ENCODE data around the gene MYH16.
"Not testable (repeated sequence)": the region's sequence is repeated elsewhere in the genome, so short reads cannot be mapped to it uniquely, and the experiment has no call there.

MYH16 gene

DNA sequence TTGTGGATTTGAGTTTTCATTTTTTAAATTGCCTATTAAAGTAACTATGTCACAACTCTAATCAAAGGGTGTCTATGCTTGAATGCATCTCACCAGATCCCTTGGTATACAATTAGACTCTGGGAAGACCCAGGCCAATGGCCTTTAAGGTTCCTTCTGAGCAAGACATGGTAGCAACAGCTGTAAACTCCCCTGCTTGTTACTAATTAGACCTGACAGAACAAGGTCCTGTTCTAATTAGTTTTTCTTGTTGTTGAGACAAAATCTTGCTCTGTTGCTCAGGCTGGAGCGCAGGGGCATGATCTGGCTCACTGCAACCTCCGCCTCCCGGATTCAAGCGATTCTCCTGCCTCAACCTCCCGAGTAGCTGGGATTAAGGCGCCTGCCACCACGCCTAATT is 2.9 kb downstream of the MYH16 start:
- DNase-seq (ENCODE audit: low read depth) = no peak

DNA sequence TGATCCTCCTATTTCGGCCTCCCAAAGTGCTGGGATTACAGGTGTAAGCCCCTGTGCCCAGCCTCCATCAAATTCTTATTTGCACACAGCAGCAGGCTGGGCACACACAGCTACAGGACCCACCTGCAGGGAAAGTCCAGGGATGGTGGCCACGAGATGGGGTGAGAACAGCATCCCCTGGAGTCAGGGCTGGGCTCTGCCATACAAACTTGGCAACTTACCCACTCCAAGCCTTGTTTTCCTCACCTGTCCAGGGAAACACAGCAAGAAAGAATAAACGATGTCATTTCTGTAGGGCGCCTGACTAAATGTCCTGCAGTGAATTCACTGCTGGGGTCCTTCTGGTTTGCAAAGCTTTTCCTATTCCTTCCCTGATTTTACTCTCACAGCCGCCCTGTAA is 5.5 kb downstream of the MYH16 start:
- TF ChIP-seq, protein P1, sequence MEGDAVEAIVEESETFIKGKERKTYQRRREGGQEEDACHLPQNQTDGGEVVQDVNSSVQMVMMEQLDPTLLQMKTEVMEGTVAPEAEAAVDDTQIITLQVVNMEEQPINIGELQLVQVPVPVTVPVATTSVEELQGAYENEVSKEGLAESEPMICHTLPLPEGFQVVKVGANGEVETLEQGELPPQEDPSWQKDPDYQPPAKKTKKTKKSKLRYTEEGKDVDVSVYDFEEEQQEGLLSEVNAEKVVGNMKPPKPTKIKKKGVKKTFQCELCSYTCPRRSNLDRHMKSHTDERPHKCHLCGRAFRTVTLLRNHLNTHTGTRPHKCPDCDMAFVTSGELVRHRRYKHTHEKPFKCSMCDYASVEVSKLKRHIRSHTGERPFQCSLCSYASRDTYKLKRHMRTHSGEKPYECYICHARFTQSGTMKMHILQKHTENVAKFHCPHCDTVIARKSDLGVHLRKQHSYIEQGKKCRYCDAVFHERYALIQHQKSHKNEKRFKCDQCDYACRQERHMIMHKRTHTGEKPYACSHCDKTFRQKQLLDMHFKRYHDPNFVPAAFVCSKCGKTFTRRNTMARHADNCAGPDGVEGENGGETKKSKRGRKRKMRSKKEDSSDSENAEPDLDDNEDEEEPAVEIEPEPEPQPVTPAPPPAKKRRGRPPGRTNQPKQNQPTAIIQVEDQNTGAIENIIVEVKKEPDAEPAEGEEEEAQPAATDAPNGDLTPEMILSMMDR (IDR thresholded peaks at IDR 0.05; ENCODE audit: low read depth, low read length, missing control alignments) = no peak
- DNase-seq (ENCODE audit: low read depth) = no peak
- H3K4me3 ChIP-seq (ENCODE audit: low read depth, low read length) = no peak overlapping the region

More for the DNA sequence above, 2.9 kb downstream of the MYH16 start:
- H3K4me3 ChIP-seq (ENCODE audit: low read depth, low read length) = no peak overlapping the region
- TF ChIP-seq, protein P1 (IDR thresholded peaks at IDR 0.05; ENCODE audit: low read depth, low read length, missing control alignments) = no peak

DNA sequence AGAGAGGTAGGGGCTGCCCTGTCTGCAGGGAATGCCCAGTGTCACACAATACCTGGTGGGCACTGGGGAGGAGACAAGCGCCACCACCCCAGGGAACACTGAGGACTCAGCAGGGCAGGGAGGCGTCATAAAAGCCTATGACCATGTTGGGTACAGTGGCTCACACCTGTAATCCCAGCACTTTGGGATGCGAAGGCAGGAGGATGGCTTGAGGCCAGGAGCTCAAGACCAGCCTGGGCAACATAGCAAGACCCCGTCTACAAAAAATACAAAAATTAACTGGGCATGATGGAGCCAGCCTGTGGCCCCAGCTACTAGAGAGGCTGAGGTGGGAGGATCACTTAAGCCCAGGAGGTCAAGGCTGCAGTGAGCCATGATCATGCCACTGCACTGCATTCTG is 11.5 kb downstream of the MYH16 start:
- not testable (repeated sequence) for DNase-seq (ENCODE audit: low read depth); H3K4me3 ChIP-seq (ENCODE audit: low read depth, low read length)

DNA sequence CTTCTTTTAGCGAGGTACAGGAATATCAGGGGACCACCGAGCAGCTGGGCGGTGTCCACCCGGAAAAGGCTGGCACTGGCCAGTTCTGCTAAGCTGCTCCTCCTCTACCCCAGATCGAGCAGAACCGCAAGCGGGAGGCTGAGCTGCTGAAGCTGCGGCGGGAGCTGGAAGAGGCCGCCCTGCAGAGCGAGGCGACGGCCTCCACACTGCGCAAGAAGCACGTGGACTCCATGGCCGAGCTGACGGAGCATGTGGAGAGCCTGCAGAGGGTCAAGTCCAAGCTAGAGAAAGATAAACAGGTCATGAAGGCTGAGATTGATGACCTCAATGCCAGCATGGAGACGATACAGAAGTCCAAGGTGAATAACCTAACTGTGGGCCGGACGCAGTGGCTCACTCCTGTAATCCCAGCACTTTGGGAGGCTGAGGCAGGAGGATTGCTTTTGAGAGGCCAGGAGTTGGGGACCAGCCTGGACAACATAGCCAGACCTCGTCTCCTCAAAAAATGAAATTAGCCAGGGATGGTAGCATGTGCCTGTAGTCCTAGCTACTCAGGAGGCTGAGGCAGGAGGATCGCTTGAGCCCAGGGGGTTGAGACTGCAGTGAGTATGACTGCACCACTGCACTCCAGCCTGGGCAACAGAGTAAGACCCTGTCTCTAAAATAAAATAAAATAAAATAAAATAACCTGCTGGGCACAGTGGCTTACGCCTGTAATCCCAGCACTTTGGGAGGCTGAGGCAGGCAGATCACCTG is 15.3 kb downstream of the MYH16 start:
- TF ChIP-seq, protein P1 (IDR thresholded peaks at IDR 0.05; ENCODE audit: low read depth, low read length, missing control alignments) = no peak

DNA sequence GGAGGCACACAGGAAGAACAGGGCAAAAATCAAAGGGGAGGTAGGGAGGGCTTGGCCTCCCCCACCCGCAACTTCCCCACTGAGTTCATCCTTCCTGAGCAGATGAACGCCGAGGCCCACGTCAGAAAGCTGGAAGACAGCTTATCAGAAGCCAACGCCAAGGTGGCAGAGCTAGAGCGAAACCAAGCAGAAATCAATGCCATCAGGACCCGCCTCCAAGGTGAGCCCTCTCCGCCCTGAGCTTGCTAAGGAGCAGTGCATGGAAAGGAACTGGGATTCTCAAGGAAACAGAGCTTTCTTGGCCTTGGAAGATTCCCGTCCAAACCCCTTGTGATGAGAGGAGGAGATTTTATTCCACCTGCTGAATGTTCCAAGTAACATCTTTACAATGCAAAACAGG is 16.5 kb downstream of the MYH16 start:
- no peak for DNase-seq (ENCODE audit: low read depth)
- TF ChIP-seq, protein P1 (IDR thresholded peaks at IDR 0.05; ENCODE audit: low read depth, low read length, missing control alignments) = no peak
- H3K4me3 ChIP-seq (ENCODE audit: low read depth, low read length) = no peak overlapping the region

More for the DNA sequence above, 15.3 kb downstream of the MYH16 start:
- no peak overlapping the region for H3K4me3 ChIP-seq (ENCODE audit: low read depth, low read length)
- no peak for DNase-seq (ENCODE audit: low read depth)

DNA sequence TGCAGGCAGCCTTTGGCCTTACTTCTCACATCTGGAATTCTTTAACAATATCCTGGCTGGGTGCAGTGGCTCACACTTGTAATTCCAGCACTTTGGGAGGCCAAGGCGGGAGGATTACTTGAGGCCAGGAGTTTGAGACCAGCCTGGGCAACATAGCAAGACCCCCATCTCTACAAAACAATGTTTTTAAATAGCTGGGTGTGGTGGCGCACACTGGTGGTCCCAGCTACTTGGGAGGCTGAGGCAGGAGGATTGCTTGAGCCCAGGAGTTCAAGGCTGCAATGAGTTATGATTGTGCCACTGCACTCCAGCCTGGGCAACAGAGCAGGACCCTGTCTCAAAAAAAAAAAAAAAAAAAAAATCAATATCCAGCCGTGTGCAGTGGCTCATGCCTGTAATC is 17.5 kb downstream of the MYH16 start:
- not testable (repeated sequence) for DNase-seq (ENCODE audit: low read depth); H3K4me3 ChIP-seq (ENCODE audit: low read depth, low read length)

DNA sequence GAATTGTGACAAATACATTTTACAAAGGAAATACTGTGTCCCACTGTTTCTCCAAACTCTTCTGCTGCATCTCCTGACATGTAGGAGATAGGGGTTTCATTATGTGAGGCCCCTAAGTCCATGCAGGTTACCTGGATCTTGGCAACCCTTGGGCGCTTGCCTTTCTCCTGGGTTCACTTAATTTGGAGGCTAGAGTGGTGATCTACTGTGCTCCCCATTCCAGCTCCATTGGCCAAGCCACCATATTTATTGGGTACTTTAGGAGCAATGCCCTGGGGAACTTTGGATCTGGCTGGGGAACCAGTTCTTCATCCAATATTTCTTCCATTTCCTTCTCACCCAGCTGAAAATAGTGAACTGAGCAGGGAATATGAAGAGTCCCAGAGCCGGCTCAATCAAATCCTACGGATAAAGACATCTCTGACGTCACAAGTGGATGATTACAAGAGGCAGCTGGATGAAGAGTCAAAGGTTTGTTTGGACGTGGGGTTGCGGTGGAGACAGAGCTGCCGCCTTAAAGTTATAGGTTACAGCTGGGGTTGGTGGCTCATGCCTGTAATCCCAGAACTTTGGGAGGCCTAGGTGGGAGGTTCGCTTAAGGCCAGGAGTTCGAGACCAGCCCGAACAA is 18.5 kb downstream of the MYH16 start:
- no peak for DNase-seq (ENCODE audit: low read depth)
- no peak overlapping the region for H3K4me3 ChIP-seq (ENCODE audit: low read depth, low read length)
- TF ChIP-seq, protein P1 (IDR thresholded peaks at IDR 0.05; ENCODE audit: low read depth, low read length, missing control alignments) = no peak

DNA sequence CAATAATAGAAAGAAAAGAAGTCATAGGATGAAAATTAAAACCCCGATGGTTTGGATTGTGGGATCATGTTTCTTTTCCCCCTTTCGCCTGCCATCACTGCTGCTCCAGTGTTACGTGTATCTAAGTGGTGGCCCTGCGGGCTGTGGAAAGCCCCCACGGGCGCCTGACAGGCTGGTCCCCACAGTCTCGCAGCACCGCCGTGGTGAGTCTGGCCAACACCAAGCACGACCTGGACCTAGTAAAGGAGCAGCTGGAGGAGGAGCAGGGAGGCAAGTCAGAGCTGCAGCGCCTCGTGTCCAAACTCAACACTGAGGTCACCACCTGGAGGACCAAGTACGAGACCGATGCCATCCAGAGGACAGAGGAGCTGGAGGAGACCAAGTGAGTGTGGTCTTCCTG is 19.5 kb downstream of the MYH16 start:
- TF ChIP-seq, protein P1 (IDR thresholded peaks at IDR 0.05; ENCODE audit: low read depth, low read length, missing control alignments) = no peak
- no peak overlapping the region for H3K4me3 ChIP-seq (ENCODE audit: low read depth, low read length)
- DNase-seq (ENCODE audit: low read depth) = no peak

Measured in GM12864 (cell line).